Measurements from ENCODE around the gene CACNA1F.

The CACNA1F gene

DNA sequence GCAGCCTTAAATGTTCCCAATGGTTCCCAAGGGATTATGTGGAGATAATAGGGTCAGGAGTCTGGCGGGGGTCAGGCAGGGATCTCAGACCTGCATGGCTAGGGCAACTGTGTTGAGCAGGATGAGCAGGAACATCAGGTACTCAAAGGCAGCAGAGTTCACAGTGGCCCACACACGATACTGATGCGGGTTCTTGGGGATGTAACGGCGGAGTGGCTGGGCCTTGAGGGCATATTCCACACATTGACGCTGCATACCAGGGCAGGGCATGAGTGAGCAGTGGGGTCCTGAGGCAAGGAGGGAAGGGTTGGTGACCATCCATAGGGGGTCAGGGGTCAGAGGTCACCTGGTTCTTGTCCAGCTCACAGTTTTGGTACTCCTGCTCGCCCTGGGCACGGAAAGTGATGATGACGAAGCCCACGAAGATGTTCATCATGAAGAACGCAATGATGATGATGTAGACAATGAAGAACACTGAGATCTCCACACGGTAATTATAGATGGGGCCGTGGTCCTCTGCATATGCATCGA lies 18.1 kb downstream of the CACNA1F start:
- TF ChIP-seq, protein P1, sequence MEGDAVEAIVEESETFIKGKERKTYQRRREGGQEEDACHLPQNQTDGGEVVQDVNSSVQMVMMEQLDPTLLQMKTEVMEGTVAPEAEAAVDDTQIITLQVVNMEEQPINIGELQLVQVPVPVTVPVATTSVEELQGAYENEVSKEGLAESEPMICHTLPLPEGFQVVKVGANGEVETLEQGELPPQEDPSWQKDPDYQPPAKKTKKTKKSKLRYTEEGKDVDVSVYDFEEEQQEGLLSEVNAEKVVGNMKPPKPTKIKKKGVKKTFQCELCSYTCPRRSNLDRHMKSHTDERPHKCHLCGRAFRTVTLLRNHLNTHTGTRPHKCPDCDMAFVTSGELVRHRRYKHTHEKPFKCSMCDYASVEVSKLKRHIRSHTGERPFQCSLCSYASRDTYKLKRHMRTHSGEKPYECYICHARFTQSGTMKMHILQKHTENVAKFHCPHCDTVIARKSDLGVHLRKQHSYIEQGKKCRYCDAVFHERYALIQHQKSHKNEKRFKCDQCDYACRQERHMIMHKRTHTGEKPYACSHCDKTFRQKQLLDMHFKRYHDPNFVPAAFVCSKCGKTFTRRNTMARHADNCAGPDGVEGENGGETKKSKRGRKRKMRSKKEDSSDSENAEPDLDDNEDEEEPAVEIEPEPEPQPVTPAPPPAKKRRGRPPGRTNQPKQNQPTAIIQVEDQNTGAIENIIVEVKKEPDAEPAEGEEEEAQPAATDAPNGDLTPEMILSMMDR (IDR thresholded peaks at IDR 0.05; ENCODE audit: low read depth, low read length): no peak
- H3K4me3 ChIP-seq (ENCODE audit: low read depth, low read length): no peak overlapping the region

DNA sequence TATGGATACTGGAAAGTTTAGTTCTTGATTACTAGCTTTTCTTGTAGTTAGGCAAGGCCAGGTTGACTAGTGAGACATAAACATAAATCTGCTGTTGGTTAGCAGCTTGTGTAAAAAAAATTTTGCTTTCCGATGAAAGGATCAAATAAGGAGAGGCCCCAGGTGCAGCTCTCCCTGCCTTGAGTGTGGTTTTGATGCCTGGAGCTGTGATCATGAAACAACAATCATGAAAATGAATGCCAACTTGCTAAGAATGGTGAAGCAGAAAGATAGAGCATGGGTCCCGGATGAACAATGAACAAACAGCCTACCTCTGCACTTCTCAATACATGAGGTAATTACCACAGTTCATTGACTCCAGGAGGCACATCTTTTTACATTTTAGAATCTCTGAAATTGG lies 18.7 kb downstream of the CACNA1F start:
- no peak overlapping the region for H3K4me3 ChIP-seq (ENCODE audit: low read depth, low read length)
- TF ChIP-seq, protein P1 (IDR thresholded peaks at IDR 0.05; ENCODE audit: low read depth, low read length): no peak

DNA sequence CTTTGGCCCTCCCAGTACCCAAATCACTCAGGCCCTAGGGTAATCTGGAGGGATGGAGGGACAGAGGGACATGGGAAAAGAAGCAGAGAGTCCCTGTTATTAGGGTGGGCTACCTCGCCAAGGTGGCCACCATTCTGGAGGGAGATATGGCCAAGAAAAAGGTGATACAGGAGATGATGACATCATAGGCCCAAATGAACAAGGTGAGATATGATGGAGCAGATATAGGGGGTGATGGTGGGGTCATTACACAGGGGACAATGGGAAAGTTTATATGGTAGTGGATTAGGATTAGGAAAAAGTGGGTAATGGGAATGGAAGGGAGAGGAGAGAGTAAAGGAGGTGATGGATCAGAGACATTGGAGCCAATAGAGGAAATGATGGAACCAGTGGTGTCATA lies 20.3 kb downstream of the CACNA1F start:
- H3K4me3 ChIP-seq (ENCODE audit: low read depth, low read length): no peak overlapping the region
- TF ChIP-seq, protein P1 (IDR thresholded peaks at IDR 0.05; ENCODE audit: low read depth, low read length): no peak

DNA sequence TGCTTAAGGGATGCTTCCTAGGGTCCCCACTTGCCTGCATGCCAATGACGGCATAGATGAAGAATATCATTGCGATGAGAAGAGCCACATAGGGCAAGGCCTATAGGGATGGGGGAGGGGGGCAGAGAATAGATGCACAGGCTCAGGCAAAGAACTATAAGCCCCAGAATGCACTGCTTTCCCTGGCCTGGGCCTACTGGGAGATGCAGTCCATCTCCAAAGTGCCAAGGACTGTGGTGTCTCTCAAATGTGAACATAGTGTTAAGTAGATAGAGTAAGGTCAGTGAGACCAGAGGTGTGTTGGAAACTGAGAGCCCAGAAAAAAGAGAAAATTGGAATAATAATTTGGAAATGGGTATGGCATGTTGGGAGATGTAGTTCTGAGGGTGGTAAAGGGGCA lies 20.9 kb downstream of the CACNA1F start:
- H3K4me3 ChIP-seq (ENCODE audit: low read depth, low read length): no peak overlapping the region
- TF ChIP-seq, protein P1 (IDR thresholded peaks at IDR 0.05; ENCODE audit: low read depth, low read length): no peak

DNA sequence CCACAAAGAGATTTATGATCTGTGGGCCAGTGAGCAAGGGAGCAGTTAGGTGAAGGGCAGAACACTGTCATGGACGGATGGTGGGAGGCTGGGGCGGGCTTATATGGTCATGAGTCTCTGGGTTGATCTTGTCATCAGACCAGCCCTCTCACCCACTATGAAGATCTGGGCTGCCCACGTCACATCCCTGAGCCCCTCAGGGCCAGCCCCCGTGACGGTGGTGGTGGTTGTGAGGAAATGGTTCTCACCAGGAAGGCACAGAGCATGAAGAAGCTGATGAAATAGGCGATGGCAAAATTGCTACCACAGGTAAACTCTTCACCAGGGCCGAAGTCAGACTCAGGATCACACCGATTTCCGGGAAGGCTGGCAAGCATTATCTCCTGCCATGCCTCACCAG lies 22.1 kb downstream of the CACNA1F start:
- TF ChIP-seq, protein P1 (IDR thresholded peaks at IDR 0.05; ENCODE audit: low read depth, low read length): no peak

DNA sequence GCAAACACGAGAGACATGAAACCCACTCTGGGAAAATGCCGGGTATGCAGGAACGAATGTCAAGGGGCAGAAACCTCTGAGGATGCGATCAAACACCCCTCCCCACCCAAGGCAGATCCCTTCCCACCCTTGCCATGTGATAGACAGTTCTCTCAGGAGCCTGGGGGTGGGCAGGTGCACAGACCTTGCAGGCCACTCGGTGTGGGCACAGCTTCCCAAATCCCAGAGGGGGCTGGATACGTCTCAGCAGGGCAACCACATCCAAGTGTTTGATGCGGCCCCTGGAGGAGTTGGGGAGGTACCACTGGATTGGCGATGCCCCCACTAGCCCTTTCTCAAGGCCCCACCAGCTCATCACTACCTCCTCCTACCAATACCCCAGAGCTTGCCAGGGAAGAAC lies 22.7 kb downstream of the CACNA1F start:
- TF ChIP-seq, protein P1 (IDR thresholded peaks at IDR 0.05; ENCODE audit: low read depth, low read length): no peak
- no peak overlapping the region for H3K4me3 ChIP-seq (ENCODE audit: low read depth, low read length)

More for the DNA sequence above, 22.1 kb downstream of the CACNA1F start:
- H3K4me3 ChIP-seq (ENCODE audit: low read depth, low read length): no peak overlapping the region

DNA sequence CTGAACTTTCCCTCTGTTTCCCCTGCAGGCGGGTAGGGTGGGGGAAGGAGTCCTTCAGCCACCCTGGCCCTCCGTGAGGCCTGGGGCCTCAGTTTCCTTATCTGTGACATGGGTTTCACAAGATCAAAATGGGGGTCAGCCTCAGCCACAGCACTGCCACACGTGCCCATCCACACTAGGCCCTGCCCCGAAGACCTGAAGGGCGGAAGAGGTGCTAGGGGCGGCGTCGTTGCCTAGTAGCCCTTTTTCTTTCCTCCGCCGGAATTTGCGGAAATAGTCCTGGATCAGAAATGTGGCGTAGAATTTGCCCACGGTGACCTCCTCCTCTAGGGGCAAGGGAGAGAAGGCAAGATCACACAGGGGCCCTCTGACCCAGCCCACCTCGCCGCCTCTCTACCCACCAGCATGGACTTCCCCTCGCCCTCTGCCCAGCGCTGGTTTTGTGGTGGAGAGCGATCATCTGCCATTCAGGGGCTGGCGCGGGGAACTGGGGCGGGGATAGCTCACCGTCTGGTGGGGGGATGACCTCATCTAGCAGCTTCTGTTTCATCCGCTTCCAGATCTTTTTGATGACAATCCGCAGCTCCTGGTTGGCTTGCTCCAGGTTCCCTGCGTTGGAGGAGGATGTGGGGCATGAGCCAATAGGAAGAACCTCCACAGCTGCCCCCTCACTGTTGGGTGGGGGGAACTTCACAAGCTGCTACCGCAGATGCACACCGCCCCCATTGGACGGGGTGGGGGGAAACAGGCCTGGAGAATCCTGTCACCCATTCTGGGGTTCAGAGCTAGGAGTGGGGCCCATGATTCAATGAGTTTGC lies 23.5 kb downstream of the CACNA1F start:
- H3K4me3 ChIP-seq (ENCODE audit: low read depth, low read length): no peak overlapping the region
- TF ChIP-seq, protein P1 (IDR thresholded peaks at IDR 0.05; ENCODE audit: low read depth, low read length): no peak

Data from WI38 (cell line).